Gastrocnemius medialis (tissue), 4 donors: Measurements from ENCODE around the gene SNAPC2.

Source experiments
- POLR2A ChIP-seq, 2 donors: fragments of 450-650 bp; IDR thresholded peaks; one replicate each; pipeline ENCODE4 v1.6.1; 2017; ENCODE audit warnings: antibody characterized with exemption in 2 of 2, mild to moderate bottlenecking in 2 of 2, moderate library complexity in 2 of 2
- TF ChIP-seq, protein P1 (sequence below), 5 experiments: fragments of 450-650 bp in 3 of 5; fragments of 200-600 bp in 2 of 5; sonication (generic) in 2 of 5; IDR thresholded peaks in 4 of 5; conservative IDR thresholded peaks in 1 of 5; 1 replicate in 4 of 5; 2 replicates in 1 of 5; pipeline ENCODE4 v1.5.1; 2016 to 2019; ENCODE audit warnings: antibody characterized with exemption in 5 of 5, mild to moderate bottlenecking in 3 of 5, moderate library complexity in 3 of 5

DNA sequence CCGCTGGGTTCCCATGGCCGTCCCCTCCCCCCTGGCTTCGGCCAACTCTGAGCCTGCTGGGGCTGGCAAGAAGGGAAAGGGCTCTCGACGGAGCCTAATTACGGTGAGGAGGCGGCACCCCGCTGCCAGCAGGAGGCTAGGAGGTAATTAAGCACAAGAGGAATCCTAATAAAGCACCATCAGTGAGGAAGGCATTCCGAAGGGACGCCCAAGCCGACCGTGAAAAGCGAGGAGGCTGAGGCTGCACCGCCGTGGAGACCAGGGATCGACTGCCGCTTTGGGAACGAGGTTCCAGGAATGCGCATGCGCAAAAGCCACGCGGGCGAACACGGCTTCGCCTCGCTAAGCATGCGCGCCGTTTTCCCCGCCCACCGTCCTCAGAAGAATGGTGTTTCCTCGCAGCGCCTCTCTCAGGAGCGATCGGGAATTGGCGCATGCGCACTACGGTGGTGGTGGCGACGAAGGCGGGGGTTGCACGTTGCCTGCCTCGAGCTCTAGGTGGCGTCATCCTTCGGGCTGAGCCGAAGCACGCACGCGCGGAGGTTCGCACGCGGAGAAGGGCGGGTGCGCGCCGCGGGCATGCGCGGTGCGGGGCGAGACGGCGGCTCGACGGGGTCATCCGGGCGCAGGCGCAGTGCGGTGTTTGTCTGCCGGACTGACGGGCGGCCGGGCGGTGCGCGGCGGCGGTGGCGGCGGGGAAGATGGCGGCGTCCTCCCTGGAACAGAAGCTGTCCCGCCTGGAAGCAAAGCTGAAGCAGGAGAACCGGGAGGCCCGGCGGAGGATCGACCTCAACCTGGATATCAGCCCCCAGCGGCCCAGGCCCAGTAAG, 16.7 kb upstream of the SNAPC2 start, which contains the start of gene MAP2K7:
- TF ChIP-seq POLR2A (IDR thresholded peaks at IDR 0.05), result peak; percentile 84 to 86
- TF ChIP-seq, protein P1, sequence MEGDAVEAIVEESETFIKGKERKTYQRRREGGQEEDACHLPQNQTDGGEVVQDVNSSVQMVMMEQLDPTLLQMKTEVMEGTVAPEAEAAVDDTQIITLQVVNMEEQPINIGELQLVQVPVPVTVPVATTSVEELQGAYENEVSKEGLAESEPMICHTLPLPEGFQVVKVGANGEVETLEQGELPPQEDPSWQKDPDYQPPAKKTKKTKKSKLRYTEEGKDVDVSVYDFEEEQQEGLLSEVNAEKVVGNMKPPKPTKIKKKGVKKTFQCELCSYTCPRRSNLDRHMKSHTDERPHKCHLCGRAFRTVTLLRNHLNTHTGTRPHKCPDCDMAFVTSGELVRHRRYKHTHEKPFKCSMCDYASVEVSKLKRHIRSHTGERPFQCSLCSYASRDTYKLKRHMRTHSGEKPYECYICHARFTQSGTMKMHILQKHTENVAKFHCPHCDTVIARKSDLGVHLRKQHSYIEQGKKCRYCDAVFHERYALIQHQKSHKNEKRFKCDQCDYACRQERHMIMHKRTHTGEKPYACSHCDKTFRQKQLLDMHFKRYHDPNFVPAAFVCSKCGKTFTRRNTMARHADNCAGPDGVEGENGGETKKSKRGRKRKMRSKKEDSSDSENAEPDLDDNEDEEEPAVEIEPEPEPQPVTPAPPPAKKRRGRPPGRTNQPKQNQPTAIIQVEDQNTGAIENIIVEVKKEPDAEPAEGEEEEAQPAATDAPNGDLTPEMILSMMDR (IDR thresholded peaks at IDR 0.05 in 4 of 5, conservative IDR thresholded peaks at IDR 0.05 in 1 of 5), result peak in 4 of 5 experiments; percentile 22 to 55 (median 38)
